Astrocyte of the hippocampus (primary cell): Measurements from ENCODE around the gene CSMD2.

ENCODE experiments used
- DNase-seq: peaks from one replicate; pipeline ENCODE4 v3.0.0; 2011; ENCODE audit warnings: low read depth, low spot score

CSMD2 gene

DNA sequence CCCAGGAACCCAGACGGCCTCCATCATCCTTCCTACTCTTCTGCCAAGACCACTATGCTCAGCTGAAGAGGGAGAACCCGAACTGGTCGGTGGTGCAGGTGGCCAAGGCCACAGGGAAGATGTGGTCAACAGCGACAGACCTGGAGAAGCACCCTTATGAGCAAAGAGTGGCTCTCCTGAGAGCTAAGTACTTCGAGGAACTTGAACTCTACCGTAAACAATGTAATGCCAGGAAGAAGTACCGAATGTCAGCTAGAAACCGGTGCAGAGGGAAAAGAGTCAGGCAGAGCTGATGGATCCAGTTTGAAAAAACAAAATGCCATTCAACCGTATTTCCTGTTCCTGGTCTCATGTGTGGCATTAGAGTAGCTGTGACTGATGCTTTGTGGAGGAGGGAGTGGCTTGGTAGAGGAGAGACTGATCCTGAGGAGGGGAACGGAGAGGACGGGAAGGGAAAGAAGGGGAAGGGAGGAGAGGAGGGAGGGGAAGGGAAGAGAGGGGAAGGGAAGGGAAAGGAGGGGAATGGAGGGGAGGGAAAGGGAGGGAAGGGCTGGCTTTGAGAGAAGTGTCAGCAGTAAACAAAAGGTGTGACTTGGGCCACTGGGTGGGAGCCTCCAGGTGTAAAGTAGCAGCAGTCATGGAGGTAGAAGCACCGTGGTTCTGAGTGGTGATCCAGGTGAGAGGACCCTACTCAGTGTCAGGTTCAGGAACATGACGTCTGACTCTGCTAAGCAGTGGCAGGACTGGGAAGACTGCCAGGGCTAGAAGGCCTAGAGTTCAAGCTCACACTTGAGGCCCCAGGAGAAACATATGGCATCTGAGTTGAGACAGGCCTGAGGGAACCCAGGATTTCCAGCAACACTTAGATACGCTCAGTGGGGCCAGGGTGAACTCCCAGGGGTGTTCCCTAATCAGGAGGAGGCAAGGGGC lies 300.3 kb downstream of the CSMD2 start:
- DNase-seq, result no peak

DNA sequence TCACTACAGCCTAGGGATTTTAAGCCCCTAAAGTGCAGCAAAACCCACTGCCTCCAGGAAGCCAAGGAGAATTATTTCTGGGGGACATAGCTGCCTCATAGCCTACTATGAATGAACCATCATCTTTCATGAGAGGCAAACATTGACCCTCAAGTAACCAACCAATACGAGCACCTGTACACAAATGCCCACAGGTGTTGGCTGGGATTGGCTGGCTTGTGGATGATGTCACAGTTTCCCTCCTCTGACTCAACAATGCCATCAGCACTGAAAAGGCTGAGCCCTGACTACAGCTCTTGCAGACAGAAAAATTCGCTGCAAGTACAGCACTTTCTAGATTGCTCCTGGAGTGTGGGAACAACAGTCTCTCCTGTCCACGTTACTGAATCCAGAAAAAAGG lies 301.3 kb downstream of the CSMD2 start, which contains the start of gene HMGB4:
HMGB4 (plus strand) TSS at position 301 of the 400 bp plus-strand sequence. CDS start 113 bp downstream, outside the sequence.
- no peak for DNase-seq

DNA sequence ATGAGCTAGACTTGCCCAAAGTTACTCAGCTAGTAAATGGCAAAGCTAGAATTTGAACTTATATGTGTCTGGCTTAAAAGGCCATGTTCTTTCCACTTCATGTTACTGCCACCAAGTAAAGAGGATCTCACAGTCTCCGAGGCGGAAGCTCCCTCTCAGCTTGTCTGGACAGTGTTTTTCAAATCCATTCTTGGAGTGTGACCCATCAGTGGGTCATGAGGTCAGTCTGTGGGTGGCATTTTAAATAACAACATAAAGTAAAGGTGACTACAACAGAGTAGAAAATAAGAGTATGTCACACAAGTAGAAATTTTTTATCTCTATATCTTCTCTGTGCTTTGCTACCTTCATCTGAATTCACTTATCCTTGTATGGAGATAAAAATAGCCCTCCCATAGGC lies 304.4 kb downstream of the CSMD2 start:
- no peak for DNase-seq

DNA sequence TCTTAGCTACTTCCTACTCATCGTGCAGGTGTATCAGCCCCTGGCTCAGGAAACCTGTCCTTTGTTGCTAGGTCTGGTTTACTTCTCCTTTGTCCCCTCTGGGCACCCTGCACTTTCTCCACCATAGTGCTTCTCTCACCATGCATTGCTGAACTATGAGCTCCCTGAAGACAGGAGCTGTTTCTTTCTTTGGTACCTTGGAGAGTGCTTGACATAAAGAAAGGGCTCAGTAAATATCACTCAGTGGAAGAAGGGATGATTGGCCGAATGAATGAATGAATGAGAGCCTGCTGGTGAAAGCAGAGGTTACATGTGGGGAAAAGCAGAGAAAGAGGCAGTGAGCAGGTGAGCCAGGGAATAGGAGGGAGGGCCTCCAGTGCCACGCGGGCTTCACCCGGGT lies 310.9 kb downstream of the CSMD2 start:
- no peak for DNase-seq

DNA sequence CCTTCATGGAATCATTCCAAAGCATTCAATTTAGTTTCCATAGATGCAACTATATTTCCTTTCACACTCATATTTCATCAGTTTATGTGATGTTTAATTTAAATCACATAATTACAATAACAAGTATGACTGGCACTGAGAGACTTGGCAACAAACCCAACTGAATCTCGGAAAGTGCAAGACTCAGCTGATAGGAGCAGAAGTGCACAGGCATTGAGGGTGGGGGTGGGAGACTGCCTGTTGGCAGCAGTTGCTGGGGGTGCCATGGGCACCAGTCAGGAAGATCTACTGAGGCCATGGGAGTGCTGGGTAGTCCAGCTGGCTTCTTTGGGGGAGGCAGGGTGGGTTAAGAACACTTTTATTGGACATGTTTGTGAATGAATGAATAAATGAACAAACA lies 311.6 kb downstream of the CSMD2 start:
- DNase-seq, result no peak

DNA sequence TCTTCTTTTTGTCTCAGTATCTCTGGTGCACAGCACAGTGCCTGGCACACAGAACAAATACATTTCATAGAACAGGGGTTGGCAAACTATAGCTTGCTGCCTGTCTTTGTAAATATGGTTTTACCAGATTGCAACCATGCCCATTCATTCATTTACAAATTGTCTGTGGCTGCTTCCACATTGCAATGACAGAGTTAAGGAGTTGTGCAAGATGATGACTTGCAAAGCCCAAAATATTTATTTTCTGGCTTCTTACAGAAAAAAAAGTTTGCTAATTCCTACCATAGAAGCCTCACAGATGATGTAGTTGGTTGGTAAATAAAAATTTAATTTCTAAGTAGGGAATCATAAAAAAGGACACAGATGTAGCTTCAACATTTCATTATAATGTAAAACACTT lies 312.3 kb downstream of the CSMD2 start:
- no peak for DNase-seq

DNA sequence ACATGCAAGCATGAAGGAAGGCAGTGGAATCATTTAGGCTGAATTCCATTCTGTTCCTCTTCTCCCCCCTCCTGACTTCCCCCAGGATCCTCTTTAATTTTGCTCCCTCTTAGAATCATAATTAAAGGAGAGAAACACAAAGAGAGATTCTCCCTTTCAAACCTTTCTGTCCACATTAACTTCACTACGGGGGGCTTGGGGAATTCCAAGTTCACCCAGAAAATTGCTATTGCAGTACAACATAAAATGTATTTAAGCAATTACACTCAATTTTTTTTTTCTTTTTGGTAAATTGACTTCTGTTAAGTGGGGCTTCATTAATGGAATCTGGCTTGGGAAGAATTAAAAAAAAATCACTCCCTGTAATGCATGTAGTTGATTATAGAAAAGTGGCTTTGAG lies 314.5 kb downstream of the CSMD2 start:
- no peak for DNase-seq

DNA sequence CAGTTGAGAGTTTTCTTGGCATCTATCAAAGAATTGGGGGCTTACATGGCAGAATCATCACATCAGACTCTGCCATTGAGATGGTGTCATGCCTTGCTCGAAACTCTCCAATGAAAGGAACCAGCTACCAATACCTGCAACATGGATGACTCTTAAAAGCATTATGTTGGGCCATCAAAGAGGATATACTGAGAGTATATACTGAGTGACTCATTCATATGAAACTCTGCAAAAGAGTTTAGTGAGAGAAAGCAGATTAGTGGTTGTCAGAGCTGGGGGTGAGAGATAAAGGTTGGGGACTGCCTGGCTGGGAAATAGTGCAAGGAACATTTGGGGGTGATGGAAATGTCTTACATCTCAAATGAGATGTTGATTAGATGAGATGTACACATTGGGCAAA lies 315.8 kb downstream of the CSMD2 start:
- DNase-seq, result no peak

DNA sequence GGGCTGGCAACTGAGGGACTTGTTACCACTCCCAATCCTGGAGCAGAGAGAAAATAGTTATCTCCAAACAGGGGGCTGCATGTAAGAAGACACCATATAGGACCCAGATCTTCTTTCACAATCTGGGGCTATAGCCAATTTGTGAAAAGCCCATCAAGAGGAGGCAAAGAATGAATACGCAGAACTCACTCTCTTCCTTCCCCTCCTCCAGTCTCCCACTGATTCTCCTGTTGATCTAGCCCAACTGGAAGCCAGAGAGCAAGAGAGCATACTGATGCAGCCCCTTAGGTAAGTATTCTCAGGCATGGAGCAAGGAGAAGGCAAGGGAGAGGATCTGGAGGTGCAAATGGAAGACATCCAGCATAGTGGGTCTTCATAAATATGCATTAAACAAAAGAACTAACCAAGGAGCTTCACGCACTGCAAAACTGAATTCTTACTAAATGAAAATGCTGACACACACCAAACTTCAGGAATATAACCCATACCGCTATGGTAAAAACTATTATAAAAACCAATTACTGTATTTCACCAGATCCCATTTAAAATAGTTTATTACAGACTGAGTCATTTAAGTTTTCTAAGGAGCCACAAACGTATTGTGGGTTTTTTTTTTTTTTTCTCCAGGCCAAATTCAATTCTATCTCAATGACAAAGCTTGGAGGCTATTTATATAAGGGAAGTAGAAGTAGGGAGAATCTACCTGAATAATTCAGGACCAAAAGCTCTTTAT lies 316.7 kb downstream of the CSMD2 start:
- no peak for DNase-seq

DNA sequence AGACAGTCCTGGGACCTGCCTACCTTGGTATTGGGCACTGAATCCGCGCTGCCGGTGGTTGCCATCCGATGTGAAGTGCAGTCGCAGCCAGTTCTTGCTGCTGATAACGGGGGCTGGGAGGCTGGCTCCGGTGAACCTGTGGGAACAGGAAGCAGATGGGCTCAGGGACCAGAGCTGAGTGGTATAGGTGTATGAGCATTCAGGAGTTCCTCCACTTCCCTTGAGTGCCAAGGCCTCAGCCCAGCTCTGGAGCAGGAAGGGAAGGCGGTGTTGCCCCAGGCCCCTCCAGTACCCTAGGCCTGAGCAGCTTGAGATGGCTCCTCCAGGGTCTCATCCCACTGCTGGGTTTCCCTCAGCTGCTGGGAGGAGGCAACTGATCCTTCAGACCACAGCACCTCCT lies 318.2 kb downstream of the CSMD2 start:
- no peak for DNase-seq

DNA sequence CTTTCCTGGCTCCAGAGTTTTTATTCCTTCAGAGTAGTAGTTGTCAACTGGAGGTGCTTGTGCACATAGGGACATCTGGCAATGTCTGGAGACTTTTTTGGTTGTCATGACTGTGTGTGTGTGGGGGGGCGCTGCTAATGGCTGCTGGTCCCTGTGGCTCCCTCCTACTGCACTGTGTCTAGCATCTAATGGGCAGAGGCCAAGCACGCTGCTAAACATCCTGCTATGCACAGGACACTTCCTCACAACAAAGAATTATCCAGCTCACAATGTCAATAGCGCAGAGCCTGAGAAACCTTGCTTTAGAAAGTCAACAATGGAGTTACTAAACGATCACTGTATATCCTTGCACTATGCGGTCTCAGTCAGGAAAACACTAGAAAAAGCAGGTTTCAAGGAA lies 320.9 kb downstream of the CSMD2 start:
- DNase-seq, result no peak

DNA sequence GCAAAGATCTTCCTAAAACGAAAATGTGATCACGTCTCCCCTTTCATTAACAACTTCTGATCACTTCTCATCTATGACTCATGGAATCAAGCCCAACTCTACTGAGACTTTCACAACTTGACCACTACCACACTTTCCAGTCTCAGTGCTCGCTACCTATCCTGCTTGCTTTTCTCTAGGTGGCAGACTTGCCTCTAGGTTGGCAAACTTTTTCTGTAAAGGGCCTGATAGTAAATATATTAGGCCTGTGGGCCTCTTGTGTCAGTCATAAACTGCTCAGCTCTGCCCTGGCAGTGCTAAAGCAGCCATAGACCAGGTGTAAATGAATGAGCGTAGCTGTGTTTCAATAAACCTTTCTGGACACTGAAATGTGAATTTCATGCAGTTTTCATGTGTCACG lies 322.7 kb downstream of the CSMD2 start:
- no peak for DNase-seq

DNA sequence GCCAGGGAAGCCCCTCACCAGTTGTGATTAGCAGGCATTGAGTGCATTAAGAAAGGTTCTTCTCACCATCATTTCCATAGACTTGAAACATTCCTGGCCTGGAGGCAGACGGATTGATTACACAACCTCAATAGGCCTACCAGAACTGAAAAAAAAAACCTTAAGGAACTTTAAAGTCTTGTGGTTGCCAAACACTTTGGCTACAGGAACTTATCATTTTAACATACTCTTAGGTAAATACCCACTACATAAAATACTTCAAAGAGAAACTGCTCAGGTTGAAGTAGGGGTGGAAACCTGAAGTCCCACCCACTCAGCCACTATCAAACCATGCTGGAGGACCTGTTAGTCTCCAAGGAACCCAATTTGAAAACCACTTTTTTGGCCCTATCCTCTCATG lies 323.5 kb downstream of the CSMD2 start:
- DNase-seq, result no peak

DNA sequence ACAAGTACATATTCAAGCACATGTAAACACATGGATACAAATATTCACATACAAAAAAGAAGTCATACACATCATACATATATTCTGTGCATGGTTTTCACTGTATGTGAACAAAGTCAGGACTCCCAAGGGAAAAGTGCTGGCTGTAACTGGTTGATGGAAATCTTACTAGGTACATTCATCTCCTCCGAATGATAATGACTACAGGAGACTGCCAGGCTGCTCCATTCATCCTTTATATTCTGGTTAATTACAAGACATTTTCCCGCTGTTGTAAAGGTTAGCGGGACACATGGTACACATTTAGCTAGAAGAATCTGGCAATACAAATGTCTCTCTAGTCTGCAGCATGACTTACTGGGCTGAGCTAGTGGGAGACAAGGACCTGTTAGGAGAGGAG lies 327.4 kb downstream of the CSMD2 start:
- no peak for DNase-seq

DNA sequence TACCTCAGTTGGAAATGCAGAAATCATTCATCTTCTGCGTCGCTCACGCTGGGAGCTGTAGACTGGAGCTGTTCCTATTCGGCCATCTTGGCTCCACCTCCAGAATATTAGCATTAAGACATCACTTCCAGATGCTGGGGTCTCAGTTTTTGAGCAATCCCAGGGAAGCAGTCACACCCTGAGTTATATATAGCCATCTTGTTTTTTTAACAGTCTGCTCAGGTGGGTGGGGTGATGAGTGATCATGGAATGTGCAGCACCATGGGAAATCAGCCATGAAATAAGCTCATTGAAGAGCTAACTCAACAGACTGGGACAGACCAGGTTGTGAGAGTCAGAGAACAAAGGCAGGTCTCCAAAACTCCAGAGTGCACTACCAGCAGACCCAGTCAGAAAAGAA lies 328.1 kb downstream of the CSMD2 start:
- no peak for DNase-seq

DNA sequence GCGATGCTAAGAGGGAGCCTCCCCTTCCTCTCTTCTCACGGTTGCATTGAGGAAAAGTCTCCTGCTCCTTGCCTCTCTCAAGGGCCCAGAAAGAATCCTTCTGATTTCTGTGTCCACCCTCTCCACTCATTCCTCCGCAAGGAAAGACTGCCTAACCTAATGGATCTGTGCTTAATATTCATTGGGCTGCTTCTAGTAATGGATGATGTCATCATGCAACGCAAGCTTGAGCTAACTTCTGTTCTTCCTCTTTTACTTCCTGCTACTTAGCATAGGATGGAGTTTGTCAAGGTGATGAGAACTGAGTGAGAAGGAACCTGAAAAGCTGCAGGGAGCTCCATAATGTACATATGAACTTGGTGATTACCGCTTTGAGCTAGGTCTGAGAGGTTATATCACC lies 336.4 kb downstream of the CSMD2 start:
- DNase-seq, result no peak

DNA sequence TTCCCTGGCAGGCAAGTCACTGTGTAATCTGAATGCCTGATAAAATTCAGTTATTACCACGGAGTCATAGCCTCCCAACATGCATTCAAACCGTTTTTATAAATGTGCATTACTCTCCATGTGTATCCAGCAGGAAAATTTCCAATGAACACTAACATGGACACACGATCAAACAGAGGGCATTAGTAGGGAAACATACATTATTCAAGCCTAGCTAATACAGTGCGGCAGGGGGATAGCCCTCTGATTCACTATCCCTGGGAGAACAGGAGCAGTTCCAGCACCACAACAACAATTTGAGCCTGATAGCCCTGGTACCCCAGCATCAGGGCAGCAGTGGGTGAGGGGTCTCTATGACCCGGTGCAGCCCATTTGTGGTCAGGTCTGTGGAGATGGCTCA lies 337.0 kb downstream of the CSMD2 start:
- DNase-seq, result no peak

DNA sequence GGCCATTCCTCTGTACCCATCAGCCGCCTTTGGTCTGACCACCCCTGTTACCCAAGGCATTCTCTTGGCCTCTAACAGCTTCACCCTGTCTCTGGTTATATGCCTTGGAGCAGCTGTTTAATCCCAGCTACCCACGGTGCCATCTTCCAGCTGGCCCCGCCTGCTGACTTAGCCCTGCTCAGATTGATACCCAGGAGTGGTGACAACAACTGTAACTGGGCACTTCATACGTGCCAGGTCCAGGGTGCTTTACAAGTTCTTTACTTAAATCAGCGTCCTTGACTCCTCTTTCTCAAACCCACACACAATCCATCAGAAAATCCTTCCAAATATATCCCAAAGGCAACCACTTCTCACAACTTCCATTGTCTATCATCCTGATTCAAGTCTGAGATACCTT lies 338.3 kb downstream of the CSMD2 start:
- DNase-seq, result no peak

DNA sequence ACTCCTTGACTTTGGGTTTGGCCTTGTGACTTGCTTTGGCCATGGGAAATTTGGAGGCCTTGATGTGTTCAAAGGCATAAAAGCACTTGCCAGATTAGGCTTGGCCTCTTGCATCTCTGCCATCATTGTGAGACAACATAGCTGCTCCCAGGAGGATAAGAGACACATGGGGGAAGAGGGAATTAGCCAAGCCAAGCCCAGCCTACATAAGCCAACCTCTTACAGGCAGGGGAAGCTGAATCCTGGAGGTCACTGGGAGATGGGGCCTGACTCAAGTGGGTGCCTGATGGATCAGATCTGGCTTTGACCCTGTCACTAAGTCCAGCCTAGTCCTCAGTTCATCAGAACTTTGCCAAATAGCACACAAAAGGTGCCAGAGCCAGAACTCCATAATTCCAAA lies 338.7 kb downstream of the CSMD2 start:
- DNase-seq, result no peak

DNA sequence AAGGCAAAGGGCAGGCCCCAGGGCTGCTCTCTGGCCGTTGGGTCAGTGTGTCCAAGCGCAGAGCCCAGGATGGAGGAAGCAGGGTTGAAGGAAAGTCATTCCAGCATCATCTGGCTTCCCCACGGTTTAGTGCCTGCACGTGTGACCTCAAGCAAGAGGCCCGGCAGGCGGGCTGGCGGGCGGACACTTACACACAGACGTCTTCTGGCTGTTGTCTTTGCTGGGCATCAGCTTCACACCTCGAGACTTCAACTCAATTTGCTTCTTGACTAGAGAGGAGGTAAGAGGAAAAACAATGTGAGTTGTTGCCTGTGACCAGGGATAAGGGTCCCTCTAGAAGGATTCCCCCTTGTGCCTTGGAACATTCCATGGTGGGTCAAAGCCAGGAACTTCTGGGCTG lies 339.5 kb downstream of the CSMD2 start:
- DNase-seq, result no peak

DNA sequence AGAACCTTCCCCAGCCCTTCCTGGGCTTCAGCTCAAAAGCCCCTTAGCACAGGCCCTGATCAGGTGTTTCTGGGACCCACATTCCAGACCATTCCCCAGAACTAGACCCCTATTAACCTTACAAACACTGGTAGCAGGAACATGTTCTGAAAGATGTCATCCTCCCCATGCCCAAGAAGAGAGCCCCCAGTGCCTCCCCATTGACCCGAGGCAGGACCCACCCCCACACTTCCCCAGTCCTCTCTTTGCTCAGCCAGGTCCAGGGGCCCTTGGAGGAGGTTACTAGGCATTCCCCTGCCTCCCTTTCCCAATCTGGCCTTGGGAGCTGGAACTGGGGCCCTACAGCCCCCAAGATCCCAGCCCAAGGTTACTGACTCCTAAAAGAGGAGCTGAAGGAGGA lies 340.1 kb downstream of the CSMD2 start:
- DNase-seq, result no peak

DNA sequence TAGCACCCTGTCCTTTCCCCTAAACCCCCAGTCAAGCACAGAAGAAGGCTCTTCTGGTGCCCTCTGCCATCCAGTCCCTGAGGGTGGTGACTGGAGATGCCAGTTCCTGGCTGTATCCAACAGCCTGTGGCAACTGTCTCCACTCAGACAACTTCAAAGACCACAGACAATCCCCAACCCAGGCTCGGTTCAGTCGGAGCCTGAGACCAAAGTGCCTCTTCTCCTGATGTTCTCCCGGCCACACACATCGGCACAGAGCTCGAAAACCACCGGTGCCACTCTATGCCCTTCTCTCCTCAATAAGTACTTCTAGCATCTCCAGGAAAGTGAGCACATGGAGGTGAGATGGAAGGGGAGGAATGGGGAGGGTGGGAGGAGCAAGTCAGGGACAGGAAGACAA lies 340.7 kb downstream of the CSMD2 start:
- DNase-seq, result no peak

DNA sequence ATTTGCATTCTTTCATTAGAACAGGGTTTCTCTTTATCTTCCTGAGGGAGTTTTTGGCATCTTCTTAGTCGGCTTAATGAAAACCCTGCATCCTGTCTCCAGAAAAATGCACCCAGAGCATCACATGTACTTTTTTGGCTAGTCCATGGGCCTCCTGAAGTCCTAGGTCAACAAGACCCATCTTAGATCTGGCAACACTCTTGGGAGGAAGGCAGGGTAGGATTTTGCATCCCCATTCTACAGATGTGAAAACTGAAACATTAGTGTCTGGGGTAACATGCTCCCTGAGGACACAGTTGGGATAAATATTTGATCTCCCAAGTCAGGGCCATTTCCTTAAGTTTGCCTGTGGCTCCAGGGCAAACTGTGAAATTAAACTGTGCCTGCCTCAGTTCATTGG lies 341.2 kb downstream of the CSMD2 start:
- DNase-seq, result no peak
